ENCODE results near the gene DHX58.

The DHX58 gene

GRCh38 chr17:42107597-42108576, 4.6 kb downstream of the DHX58 start:
- no peak overlapping the region for H3K4me3 ChIP-seq (ENCODE audit: low read depth, low read length)
- no peak for TF ChIP-seq CTCF (IDR thresholded peaks at IDR 0.05; ENCODE audit: low read depth, low read length, missing control alignments)
- no peak for DNase-seq (ENCODE audit: low read depth)

- H3K4me3 ChIP-seq (ENCODE audit: low read depth, low read length), result no peak overlapping the region
- DNase-seq (ENCODE audit: low read depth), result no peak
- TF ChIP-seq CTCF (IDR thresholded peaks at IDR 0.05; ENCODE audit: low read depth, low read length, missing control alignments), result no peak
These were observed 5.4 kb downstream of the DHX58 start for GRCh38 chr17:42107124-42107523.

- no peak for DNase-seq (ENCODE audit: low read depth)
- TF ChIP-seq CTCF (IDR thresholded peaks at IDR 0.05; ENCODE audit: low read depth, low read length, missing control alignments), result no peak
- H3K4me3 ChIP-seq (ENCODE audit: low read depth, low read length), result no peak overlapping the region
These were observed 6.5 kb downstream of the DHX58 start for GRCh38 chr17:42106009-42106408.

DNA sequence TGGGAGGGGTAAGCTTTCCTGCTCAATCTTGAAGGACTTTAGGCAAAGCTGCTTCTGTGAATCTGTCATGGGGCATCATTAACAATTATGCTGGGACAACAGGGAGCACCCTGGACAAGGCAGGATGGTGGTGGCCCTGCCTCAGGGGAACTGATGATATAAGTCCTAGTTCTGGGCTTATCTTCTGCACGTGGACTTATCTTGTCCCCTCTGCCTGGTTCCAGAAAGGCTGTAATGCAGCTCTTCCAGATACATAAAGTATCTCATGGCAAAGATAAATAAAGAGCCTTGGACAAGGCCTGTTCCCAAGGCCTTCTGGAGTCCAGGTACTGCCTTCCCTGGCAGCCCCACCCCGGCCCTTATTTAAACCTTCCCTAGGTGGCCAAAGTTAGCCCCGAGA, 8.2 kb downstream of the DHX58 start:
- H3K4me3 ChIP-seq (ENCODE audit: low read depth, low read length), result no peak overlapping the region
- no peak for DNase-seq (ENCODE audit: low read depth)
- no peak for TF ChIP-seq CTCF (IDR thresholded peaks at IDR 0.05; ENCODE audit: low read depth, low read length, missing control alignments)

DNA sequence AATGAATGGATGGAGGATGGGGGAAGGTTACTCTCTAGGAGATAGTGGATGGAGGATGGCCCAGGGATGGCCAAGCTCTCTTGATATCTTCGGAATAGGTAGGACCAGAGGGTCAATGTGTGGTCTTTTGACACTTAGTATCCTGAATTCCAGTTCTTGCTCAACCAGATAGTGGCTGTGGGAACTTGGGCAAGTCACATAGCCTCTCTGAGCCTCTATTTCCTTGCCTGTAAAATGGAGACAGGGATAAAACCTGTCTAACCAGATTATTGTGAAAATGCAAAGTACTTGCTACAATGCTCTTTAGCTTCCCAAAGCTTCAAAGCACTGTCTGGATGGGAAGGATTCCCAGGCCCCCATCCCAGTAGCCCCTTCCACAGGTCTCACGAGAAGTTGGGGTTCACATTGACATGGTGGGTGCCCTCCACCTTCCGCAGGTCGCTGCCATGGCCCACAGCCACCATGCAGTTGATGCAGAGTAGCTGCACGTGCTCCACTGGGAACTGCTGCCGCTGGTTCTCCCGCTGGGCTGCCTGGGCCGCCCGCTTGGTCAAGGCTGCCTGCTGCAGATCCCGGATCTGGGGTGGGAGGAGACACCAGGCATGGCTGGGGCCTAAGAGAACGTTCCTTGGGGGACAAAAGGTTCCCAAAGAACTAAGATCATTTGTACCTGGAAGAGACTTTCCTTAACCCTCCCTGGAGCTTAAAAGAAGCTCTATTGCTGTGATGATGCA, 9.1 kb downstream of the DHX58 start:
- TF ChIP-seq CTCF (IDR thresholded peaks at IDR 0.05; ENCODE audit: low read depth, low read length, missing control alignments), result no peak
- H3K4me3 ChIP-seq (ENCODE audit: low read depth, low read length), result no peak overlapping the region
- DNase-seq (ENCODE audit: low read depth), result no peak

DNA sequence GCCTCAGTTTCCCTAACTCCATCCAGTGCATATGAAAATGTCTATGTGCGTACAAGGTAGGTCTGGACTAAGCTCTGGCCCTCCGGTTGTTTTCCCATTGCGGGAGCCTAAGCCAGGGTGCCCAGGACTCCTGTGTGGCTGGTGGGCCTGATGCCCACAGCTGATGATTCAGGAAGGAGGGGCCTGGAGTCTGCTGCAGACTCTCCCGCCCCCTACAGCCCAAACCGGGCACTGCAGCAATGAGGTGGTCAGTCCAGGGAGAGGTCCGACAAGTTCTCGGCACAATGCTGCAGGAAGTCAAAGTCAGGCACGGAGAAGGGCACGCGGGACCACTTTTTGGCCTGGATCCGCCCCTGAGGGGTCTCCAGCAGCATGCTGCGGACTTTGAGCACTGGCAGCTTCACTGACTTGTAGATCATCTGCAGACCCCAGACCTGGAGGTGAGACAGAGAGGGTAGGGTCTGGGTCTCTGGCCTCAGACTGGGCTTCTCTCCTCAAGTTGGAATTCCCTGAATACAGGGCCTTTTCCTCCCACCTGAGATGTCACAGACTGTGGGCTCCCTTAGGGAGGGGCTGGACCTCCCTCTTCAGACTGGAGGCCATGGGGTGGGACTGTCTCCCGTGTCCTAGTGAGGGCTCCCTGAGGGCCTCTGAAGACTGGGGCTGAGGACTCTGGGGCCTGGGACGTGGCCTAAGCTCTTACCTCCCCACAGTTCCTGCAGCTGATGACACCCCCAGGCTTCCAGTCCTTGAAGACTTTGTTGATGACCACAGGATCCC, 10.8 kb downstream of the DHX58 start:
- DNase-seq (ENCODE audit: low read depth), result no peak
- H3K4me3 ChIP-seq (ENCODE audit: low read depth, low read length), result no peak overlapping the region
- TF ChIP-seq CTCF (IDR thresholded peaks at IDR 0.05; ENCODE audit: low read depth, low read length, missing control alignments), result peak; percentile 95

Measured in GM12864 (cell line).